MCF 10A (cell line): Measurements from ENCODE around the gene RNASE7. TPM values are rescaled to one million over a fixed set of nuclear protein-coding genes. Genes with fewer than 3 reads are reported as not detected.

Experiments used
- BruUV-seq: library from RNA; stranded (reverse); fragments of 400-500 nt; replicated peaks from 2 replicates; lab custom pipeline; 2021; lab: Mats Ljungman, UMichigan
- CTCF ChIA-PET: fragments of 300-600 bp; sonication (Branson Sonifier 250); formaldehyde crosslinking; extraction: SDS; loops from one replicate; lab custom pipeline; 2021; ENCODE audit warnings: antibody characterized with exemption, inconsistent platforms; lab: Yijun Ruan, JAX
- POLR2A ChIA-PET: fragments of 300-600, 350-650 bp; sonication (Branson Sonifier 250); formaldehyde crosslinking; extraction: SDS; loops from one replicate; lab custom pipeline; 2020; ENCODE audit warnings: antibody characterized with exemption, inconsistent platforms; lab: Yijun Ruan, JAX
- DNase-seq: peaks from one replicate; pipeline ENCODE4 v3.0.0-alpha.2; 2018; ENCODE audit not compliant: unreplicated experiment
- H3K27ac Mint-ChIP-seq: one replicate; pipeline ENCODE4 v1.8.0; 2022; ENCODE audit warnings: mild to moderate bottlenecking, low read depth, mixed read lengths; ENCODE audit not compliant: unreplicated experiment
- H3K27me3 Mint-ChIP-seq: one replicate; pipeline ENCODE4 v1.8.0; 2022; ENCODE audit warnings: mixed read lengths; ENCODE audit not compliant: insufficient read depth, unreplicated experiment
- H3K36me3 Mint-ChIP-seq: one replicate; pipeline ENCODE4 v1.8.0; 2022; ENCODE audit warnings: mild to moderate bottlenecking, moderate library complexity, mixed read lengths; ENCODE audit not compliant: insufficient read depth, unreplicated experiment
- H3K4me1 Mint-ChIP-seq: one replicate; pipeline ENCODE4 v1.8.0; 2022; ENCODE audit warnings: mixed read lengths; ENCODE audit not compliant: insufficient read depth, unreplicated experiment
- H3K4me3 Mint-ChIP-seq: one replicate; pipeline ENCODE4 v1.8.0; 2022; ENCODE audit warnings: mild to moderate bottlenecking, moderate library complexity, mixed read lengths; ENCODE audit not compliant: unreplicated experiment
- H3K9me3 Mint-ChIP-seq: one replicate; pipeline ENCODE4 v1.8.0; 2022; ENCODE audit warnings: mixed read lengths; ENCODE audit not compliant: unreplicated experiment
- intact Hi-C: fragments of 100-400 bp; cut with micrococcal nuclease; formaldehyde crosslinking; loops from 2 replicates; pipeline ENCODE4 v1.14.1; 2022
- microRNA-seq: library from miRNA; unstranded; fragments of <30 nt; microRNA quantifications from one replicate; pipeline ENCODE4 v1.2.0, GENCODE V29; 2022
- total RNA-seq: library from RNA; stranded (reverse); gene quantifications from 2 replicates; pipeline ENCODE4 v1.2.3, GENCODE V29; 2022
- TF ChIP-seq, protein P1 (sequence below): fragments of 200-600 bp; IDR thresholded peaks from one replicate; pipeline ENCODE4 v1.8.0; 2022; ENCODE audit warnings: antibody characterized with exemption, mild to moderate bottlenecking; ENCODE audit not compliant: unreplicated experiment

Gene RNASE7
- total RNA-seq, 1 experiment from 2014 or later = 10.9 TPM

DNA sequence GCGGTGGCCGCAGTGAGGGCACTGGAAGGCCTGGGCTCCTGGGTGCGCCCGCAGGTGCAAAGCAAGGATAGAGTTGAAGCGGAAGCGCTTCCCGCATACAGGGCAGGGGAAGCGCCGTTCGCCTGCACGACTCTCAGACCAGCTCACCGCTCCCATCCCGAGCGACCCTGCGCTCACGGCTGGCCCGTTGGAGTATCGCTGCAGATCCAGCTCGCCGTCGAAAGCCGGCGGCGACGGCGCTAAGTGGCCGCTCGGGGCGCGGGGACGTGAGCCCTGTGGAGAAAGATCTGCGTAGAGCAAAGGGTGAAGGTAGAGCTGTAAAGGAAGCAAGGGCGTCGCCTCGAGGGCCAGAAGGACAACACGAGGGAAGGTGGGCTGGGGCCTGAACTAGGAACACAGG lies 50.9 kb downstream of the RNASE7 start:
- no peaks in the 10 kb centered on the region for H3K9me3 Mint-ChIP-seq
- DNase-seq = no peak
- TF ChIP-seq, protein P1, sequence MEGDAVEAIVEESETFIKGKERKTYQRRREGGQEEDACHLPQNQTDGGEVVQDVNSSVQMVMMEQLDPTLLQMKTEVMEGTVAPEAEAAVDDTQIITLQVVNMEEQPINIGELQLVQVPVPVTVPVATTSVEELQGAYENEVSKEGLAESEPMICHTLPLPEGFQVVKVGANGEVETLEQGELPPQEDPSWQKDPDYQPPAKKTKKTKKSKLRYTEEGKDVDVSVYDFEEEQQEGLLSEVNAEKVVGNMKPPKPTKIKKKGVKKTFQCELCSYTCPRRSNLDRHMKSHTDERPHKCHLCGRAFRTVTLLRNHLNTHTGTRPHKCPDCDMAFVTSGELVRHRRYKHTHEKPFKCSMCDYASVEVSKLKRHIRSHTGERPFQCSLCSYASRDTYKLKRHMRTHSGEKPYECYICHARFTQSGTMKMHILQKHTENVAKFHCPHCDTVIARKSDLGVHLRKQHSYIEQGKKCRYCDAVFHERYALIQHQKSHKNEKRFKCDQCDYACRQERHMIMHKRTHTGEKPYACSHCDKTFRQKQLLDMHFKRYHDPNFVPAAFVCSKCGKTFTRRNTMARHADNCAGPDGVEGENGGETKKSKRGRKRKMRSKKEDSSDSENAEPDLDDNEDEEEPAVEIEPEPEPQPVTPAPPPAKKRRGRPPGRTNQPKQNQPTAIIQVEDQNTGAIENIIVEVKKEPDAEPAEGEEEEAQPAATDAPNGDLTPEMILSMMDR = no peak
- H3K4me3 Mint-ChIP-seq = peak overlapping the region; percentile 19
- POLR2A ChIA-PET = interaction anchor here (0.9 to 4.5 kb wide), 5 partner anchors 11 to 79 kb away, joined by 3 to 37 read pairs (median 4); no protein-coding TSS in a partner anchor
- H3K4me1 Mint-ChIP-seq = peaks cover 24% of the 10 kb centered on the region
- H3K27ac Mint-ChIP-seq = no peak overlapping the region
- intact Hi-C loops = no loop called here
- BruUV-seq = no TSS peak
- H3K36me3 Mint-ChIP-seq = peaks cover 19% of the 10 kb centered on the region
- no peaks in the 10 kb centered on the region for H3K27me3 Mint-ChIP-seq
- CTCF ChIA-PET = interaction anchor here (0.6 to 7.3 kb wide), 35 partner anchors 11 to 689 kb away, joined by 3 to 241 read pairs (median 8); partner anchors contain the start of genes ARHGEF40, CHD8, RNASE13 and RNASE7

Small RNA genes lying within 50 kb of the gene (microRNA-seq; reads per million reads assigned to microRNA genes)
- not detected for gene MIR6717

Other genes with a start within 250 kb of the RNASE7 start
- not detected in 2 replicates for gene RNASE1, start 239.5 kb upstream of the RNASE7 start, total RNA-seq
- gene RNASE3, start 151.0 kb upstream of the RNASE7 start, total RNA-seq = not detected in 2 replicates
- not detected in 2 replicates for gene RNASE2, start 86.9 kb upstream of the RNASE7 start, total RNA-seq
- gene METTL17, start 52.4 kb upstream of the RNASE7 start, total RNA-seq = 62.4 and 70.2 TPM in 2 replicates
- not detected in 2 replicates for gene SLC39A2, start 43.1 kb upstream of the RNASE7 start, total RNA-seq
- gene NDRG2, start 17.3 kb upstream of the RNASE7 start, total RNA-seq = 0.81 and 0.82 TPM in 2 replicates
- not detected in 2 replicates for gene TPPP2, start 12.1 kb upstream of the RNASE7 start, total RNA-seq
- gene RNASE13, start 7.6 kb upstream of the RNASE7 start, total RNA-seq = not detected in 2 replicates
- gene RNASE8, start 15.5 kb downstream of the RNASE7 start, total RNA-seq = not detected in 2 replicates
- 3.6 and 6.7 TPM in 2 replicates for gene ARHGEF40, start 27.9 kb downstream of the RNASE7 start, total RNA-seq
- 18.4 and 33.8 TPM in 2 replicates for gene ZNF219, start 56.3 kb downstream of the RNASE7 start, total RNA-seq
- 0.59 and 1.6 TPM in 2 replicates for gene TMEM253, start 58.7 kb downstream of the RNASE7 start, total RNA-seq
- not detected in 2 replicates for gene OR5AU1, start 113.7 kb downstream of the RNASE7 start, total RNA-seq
- 882 and 1,027 TPM in 2 replicates for gene HNRNPC, start 227.1 kb downstream of the RNASE7 start, total RNA-seq
- gene RPGRIP1, start 237.7 kb downstream of the RNASE7 start, total RNA-seq = not detected in 2 replicates